Occipital lobe (tissue), 2 donors: ENCODE results near the gene KIAA1671. TPM values are rescaled to one million over a fixed set of nuclear protein-coding genes. Genes with fewer than 3 reads are reported as not detected.
A peak's percentile ranks its signal among the peaks of the same experiment; 100 is the strongest.

Experiments used
- DNase-seq: peaks from one replicate; lab custom pipeline; 2025; lab: John Stamatoyannopoulos, UW
- total RNA-seq: library from RNA; depleted of rRNA; stranded (reverse); fragments of >200 nt; gene quantifications from one replicate; pipeline ENCODE4 v1.2.3, GENCODE V29; 2014

KIAA1671 gene
- total RNA-seq, 1 donor from 2014 or later: 5.0 TPM

GRCh38 chr22:25090225-25090890, 137.8 kb downstream of the KIAA1671 start:
- no peak for DNase-seq

GRCh38 chr22:25091458-25091857, 138.9 kb downstream of the KIAA1671 start:
- no peak for DNase-seq

- DNase-seq: no peak
These were observed 139.6 kb downstream of the KIAA1671 start for GRCh38 chr22:25092119-25092518.

DNA sequence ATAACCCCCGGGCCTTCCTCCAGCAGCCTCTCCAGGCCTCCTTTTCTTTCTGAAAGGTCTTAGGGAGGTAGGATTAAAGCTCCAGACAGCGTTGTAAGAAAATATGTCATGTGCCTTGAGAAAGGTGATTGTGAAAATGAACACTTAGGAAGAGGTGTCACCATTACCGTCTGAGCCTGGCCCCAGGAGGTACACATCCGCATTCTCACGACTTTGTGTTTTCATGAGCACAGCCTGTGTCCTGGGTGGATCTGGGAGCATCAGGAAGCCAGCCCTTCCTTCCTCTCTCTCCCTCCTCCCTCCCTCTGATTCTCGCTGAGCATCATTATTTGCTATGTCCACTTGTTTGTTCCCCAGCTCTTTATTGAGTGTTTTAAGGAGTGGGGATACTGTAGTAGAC, 142.1 kb downstream of the KIAA1671 start:
- DNase-seq: no peak

DNA sequence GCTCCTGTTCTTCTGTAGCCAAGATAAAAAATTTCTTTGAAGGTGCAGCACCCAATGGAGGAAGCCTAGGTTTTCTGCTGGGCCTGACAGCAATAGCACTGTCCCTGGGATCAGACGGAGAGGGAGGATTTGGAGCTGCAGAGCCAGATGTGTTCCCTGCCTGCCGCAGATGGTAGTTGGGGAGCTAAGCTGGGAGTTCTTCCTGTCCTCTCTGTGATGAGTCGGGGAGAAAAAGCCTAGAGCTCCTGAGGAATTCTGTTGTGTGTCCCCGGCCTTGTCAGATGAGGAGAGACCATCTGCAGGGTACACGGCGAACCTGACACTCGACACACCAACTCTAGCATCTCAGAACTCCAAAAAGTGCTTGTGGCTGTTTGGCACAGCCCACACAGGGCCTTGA, 143.4 kb downstream of the KIAA1671 start:
- DNase-seq: peak; percentile 25

- DNase-seq: no peak
These were observed 144.3 kb downstream of the KIAA1671 start for GRCh38 chr22:25096638-25097405.

GRCh38 chr22:25098445-25099081, 146.0 kb downstream of the KIAA1671 start:
- DNase-seq: no peak

DNA sequence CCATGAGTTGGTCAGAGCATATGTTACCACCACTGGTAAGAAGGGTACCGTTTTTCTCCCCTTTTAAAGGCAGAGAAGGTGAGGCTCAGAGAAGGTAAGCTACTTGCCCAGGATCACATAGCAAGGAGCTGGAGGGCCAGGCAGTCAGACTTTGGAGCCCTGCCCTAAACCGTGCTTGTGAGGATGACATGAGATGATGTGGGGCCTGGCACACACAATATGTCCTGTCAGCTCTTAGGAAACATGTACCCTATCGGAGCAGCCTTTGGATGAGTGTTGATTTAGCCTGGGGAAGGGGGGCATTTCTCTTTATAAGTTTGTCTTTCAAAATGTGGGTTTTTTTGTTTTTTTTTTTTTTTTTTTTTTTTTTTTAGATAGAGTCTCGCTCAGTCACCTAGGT, 146.7 kb downstream of the KIAA1671 start:
- DNase-seq: no peak

- DNase-seq: no peak
These were observed 147.9 kb downstream of the KIAA1671 start for GRCh38 chr22:25100402-25100801.

DNA sequence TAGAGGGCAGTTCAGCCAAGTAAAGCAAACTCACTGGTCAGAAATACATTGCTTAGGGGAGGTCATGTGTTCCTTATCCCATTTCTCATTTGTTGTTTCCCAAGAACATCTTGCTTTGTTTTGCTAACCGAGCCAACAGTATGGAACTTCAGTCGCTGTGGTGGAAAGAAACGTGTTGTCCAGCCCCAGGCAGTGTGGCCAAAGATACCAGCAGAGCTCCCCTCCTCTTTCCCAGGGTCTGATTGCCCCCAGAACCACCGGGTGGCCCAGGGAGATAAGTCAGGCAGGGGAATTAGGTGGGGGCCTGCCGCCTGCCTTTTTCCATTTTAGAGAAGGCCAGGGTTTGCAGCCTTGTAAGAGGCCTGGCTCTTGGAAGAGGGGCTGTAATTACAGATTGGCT, 148.4 kb downstream of the KIAA1671 start:
- no peak for DNase-seq

DNA sequence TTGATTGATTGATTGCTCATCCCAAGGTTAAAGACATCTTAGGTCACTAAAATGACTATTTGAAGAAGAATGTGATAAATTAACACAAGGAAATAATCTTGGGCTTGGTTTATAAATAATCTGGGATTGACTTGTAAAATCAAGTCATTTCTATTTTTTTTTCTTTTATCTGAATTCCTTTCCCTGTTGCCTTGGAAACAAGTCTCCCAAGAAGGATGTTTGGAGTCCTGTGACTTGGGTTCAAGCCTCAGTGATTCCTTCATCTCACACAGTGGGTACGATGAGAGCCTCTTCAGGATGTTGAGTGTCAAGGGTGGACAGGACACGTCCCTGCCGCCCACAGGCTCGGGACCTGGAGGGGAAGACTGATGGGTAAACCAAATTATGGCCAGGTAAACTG, 149.0 kb downstream of the KIAA1671 start:
- DNase-seq: no peak

GRCh38 chr22:25101986-25102385, 149.5 kb downstream of the KIAA1671 start:
- no peak for DNase-seq

GRCh38 chr22:25102722-25103121, 150.2 kb downstream of the KIAA1671 start:
- no peak for DNase-seq

DNA sequence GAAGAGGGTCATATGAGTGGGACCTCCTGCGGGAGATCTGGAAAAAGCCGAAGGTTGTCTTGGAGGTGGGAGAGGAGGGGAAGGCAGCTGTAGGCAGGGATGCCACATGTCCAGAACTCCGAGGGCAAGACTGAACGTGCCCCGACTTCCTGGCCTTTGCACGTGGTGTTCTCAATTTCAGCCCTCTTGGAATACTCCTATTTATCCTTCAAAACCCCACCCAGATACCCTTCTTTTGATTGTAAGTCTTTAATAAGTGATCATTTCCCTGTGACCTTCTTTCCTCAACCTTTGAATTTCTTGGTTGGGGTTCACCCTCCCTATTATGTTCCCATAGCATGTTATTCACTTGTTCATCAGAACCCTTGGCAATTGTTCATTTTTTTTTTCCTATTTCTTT, 151.9 kb downstream of the KIAA1671 start:
- DNase-seq: no peak

DNA sequence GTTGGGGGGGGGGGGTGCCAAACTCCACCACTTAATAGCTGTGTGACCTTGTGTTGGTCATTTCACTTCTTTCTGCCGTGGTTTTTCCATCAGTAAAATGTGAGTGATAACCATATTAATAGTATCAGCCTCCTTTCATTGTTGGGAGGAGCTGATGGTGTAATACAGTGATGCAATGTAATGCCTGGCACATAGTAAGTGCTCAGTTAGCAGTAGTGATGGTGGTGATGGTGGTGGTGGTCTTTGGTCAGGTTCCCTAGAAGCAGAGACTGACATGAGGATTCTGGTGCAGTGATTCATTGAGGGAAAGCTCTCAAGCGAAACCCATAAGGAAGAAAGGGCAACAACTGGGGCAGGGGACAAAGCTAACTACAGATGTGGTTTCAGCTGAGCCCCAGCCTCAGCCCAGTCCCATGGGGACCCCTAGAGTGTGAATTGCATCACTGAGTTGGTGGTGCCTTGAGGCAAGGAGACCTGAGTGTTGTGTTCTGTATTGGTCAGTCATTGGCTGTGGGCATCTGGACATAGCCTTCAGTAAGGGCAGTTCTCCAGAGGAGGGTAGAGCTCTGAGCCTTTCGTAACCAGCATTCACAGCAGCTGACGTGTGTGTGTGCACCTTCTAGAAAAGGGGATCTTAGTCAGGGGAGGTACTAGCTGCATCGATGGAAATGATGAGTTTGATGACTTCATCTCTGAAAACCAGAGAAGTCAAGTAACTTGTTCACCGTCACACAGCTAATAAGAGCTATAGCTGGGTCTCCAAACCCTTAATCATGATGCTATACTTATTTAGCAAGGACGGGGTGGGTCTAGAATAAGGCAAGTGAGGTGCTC, 153.5 kb downstream of the KIAA1671 start:
- no peak for DNase-seq

- no peak for DNase-seq
These were observed 157.5 kb downstream of the KIAA1671 start for GRCh38 chr22:25109878-25110595.

DNA sequence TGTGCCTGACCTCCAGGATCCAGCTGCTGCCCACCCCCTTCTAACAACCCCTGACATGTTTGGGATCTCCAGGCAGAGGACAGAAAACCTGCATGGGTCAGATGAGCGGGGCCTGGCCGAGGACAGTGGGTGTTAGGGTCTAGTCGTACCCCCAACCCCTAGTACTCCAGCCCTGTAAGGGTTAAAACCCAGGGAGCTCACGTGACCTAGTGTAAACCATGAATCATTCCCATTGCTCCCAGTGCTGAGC, 158.0 kb downstream of the KIAA1671 start:
- no peak for DNase-seq

DNA sequence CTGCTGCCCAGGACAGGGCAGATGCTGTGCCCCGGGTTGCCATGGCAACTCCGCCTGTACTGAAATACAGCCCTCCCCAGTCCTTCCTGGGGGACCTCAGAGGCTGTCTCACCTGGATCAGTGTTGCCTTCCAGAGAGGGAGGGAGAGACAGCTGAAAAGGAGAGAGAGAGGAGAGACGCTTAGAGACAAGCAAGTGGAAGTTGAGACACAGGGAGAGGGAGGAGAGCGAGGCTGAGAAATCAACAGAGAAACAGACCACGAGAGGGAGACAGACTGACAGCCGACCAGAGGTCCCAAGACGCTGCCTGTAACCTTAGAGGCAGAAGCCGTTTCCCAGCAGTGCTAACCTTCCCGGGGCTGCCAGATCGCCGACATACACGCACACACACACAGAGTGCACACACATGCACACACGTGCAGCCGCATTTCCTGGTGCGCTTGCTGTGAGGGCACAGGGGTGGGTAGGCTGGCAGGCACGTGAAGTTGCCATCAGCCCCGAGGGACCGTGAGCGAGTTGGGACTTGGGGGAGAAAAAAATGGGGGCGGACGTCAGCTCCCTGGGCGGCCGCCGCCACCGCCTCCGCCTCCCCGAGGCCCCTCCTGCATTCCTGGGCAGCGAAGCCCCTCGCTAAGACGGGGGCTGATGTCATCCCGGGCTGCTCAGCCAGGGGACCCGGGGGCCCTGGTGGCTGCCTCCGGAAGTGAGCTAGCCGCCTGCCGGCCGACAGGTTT, 158.5 kb downstream of the KIAA1671 start:
- DNase-seq: peak; percentile 50

GRCh38 chr22:25111579-25112517, 159.3 kb downstream of the KIAA1671 start:
- DNase-seq: no peak
